ENCODE measurements around the gene OAS1.

GRCh38 chr12:112947314-112947713, 40.6 kb downstream of the OAS1 start:
- TF ChIP-seq CTCF (conservative IDR thresholded peaks at IDR 0.05 in 1 of 2, IDR thresholded peaks at IDR 0.05 in 1 of 2; ENCODE audit: extremely low read depth in 1 of 2, insufficient read depth in 1 of 2, low read depth in 1 of 2, low read length in 2 of 2), result no peak
- no peak for TF ChIP-seq EZH2 (IDR thresholded peaks at IDR 0.05; ENCODE audit: borderline replicate concordance, low read length)
